Skeletal muscle tissue (tissue), 4 donors: ENCODE data around the gene SYTL1. TPM values are rescaled to one million over a fixed set of nuclear protein-coding genes. Genes with fewer than 3 reads are reported as not detected.

Experiments
- H3K27ac ChIP-seq: one replicate; pipeline ENCODE4 v1.7.0; 2013; ENCODE audit warnings: mild to moderate bottlenecking, low read depth, low read length, inconsistent platforms
- H3K27me3 ChIP-seq, 3 donors: one replicate each; pipeline ENCODE4 v1.7.0; 2013; ENCODE audit warnings: low read length in 3 of 3; ENCODE audit not compliant: control insufficient read depth in 3 of 3, insufficient read depth in 3 of 3
- H3K36me3 ChIP-seq, 3 donors: one replicate each; pipeline ENCODE4 v1.7.0; 2013; ENCODE audit warnings: low read length in 3 of 3; ENCODE audit not compliant: control insufficient read depth in 3 of 3, insufficient read depth in 3 of 3
- H3K4me1 ChIP-seq, 3 donors: one replicate each; pipeline ENCODE4 v1.7.0; 2013; ENCODE audit warnings: low read length in 3 of 3, mild to moderate bottlenecking in 3 of 3; ENCODE audit not compliant: control insufficient read depth in 3 of 3, insufficient read depth in 3 of 3
- H3K4me3 ChIP-seq, 3 donors: one replicate each; pipeline ENCODE4 v1.7.0; 2013; ENCODE audit warnings: low read length in 3 of 3
- H3K9ac ChIP-seq, 3 donors: one replicate each; pipeline ENCODE4 v1.7.0; 2013; ENCODE audit warnings: low read length in 3 of 3, mild to moderate bottlenecking in 3 of 3, moderate library complexity in 2 of 3, low read depth in 1 of 3
- H3K9me3 ChIP-seq, 3 donors: one replicate each; pipeline ENCODE4 v1.7.0; 2013; ENCODE audit warnings: low read length in 3 of 3; ENCODE audit not compliant: control insufficient read depth in 3 of 3
- total RNA-seq: library from RNA; depleted of rRNA; stranded (reverse); fragments of >200 nt; gene quantifications from one replicate; pipeline ENCODE4 v1.2.3, GENCODE V29; 2014
- donor health status: Osteomylitis.

Gene SYTL1
- total RNA-seq, 1 donor from 2014 or later: under 0.01 TPM

GRCh38 chr1:27368869-27369582, 27.2 kb downstream of the SYTL1 start:
- Histone ChIP-seq H3K4me3 (no peak overlapping the region), H3K9ac (peak overlapping the region in 1 of 3 donors; percentile 25), H3K4me1 (peaks cover 23 to 26% (median 25%) of the 10 kb centered on the region in 3 donors), H3K27me3 (no peaks in the 10 kb centered on the region), H3K36me3 (peaks cover 0 to 4% (median 2%) of the 10 kb centered on the region in 3 donors), H3K9me3 (no peaks in the 10 kb centered on the region), H3K27ac (no peak overlapping the region)

- H3K9me3 ChIP-seq: no peaks in the 10 kb centered on the region
- H3K9ac ChIP-seq: no peak overlapping the region
- no peak overlapping the region for H3K27ac ChIP-seq
- no peaks in the 10 kb centered on the region for H3K27me3 ChIP-seq
- no peak overlapping the region for H3K4me3 ChIP-seq
- no peaks in the 10 kb centered on the region for H3K36me3 ChIP-seq
- peaks cover 5 to 14% (median 7%) of the 10 kb centered on the region in 3 donors for H3K4me1 ChIP-seq
Measured at GRCh38 chr1:27372022-27372807, 30.4 kb downstream of the SYTL1 start.

DNA sequence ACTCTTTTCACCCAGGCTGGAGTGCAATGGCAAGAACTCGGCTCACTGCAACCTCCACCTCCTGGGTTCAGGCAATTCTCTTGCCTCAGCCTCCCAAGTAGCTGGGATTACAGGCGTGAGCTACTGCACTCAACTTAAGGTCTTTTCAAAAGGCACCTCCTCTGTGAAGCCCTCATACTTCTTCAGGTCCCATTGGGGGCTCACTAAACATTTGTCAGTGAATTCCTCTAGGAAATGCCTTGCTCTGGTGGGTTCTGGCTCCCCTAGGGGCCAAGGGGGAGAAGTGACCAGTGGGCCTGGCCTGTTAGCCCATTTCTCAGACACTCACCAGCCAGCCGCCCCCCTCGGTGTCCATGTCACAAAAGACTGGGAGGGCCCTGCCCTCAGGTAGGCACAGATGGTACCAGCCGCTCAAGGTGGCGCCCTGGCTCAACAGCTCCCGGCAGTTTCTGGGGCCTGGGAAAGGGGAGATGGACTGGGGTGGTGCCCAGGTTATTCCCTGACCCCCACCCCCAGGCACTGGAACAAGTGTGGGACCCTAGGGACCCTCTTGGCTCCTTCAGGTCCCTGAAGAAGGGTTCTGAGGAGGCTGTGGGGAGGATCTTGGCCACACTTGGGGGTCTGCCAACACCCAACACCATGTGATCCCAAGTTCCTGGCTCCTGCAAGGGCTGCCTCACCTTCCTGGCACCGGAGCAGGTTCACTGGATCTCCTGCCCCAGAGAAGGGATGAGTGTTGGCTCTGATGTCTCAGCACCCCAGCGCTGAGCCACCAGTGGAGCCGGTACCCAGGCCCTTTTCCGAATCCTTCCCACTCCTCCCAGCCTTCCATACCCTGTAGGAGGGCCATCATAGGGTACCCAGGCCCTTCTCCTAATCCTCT, 31.2 kb downstream of the SYTL1 start:
- H3K27ac ChIP-seq: no peak overlapping the region
- no peak overlapping the region for H3K9ac ChIP-seq
- no peaks in the 10 kb centered on the region for H3K9me3 ChIP-seq
- no peaks in the 10 kb centered on the region for H3K36me3 ChIP-seq
- H3K27me3 ChIP-seq: no peaks in the 10 kb centered on the region
- H3K4me3 ChIP-seq: no peak overlapping the region
- peaks cover 0 to 11% (median 0%) of the 10 kb centered on the region in 3 donors for H3K4me1 ChIP-seq

GRCh38 chr1:27374362-27375086, 32.7 kb downstream of the SYTL1 start, which contains the start of gene FCN3:
TSS of gene FCN3 (minus strand) at chr1:27374824. CDS start at chr1:27374818, 6 bp downstream.
- H3K27ac ChIP-seq: no peak within 1 kb of the TSS
- H3K9ac ChIP-seq: no peak within 1 kb of the TSS
- no peaks in the 10 kb centered on the region for H3K9me3 ChIP-seq
- H3K4me1 ChIP-seq: peaks cover 0 to 9% (median 0%) of the 10 kb centered on the region in 3 donors
- H3K27me3 ChIP-seq: no peaks in the 10 kb centered on the region
- no peaks in the 10 kb centered on the region for H3K36me3 ChIP-seq
- no peak within 1 kb of the TSS for H3K4me3 ChIP-seq

DNA sequence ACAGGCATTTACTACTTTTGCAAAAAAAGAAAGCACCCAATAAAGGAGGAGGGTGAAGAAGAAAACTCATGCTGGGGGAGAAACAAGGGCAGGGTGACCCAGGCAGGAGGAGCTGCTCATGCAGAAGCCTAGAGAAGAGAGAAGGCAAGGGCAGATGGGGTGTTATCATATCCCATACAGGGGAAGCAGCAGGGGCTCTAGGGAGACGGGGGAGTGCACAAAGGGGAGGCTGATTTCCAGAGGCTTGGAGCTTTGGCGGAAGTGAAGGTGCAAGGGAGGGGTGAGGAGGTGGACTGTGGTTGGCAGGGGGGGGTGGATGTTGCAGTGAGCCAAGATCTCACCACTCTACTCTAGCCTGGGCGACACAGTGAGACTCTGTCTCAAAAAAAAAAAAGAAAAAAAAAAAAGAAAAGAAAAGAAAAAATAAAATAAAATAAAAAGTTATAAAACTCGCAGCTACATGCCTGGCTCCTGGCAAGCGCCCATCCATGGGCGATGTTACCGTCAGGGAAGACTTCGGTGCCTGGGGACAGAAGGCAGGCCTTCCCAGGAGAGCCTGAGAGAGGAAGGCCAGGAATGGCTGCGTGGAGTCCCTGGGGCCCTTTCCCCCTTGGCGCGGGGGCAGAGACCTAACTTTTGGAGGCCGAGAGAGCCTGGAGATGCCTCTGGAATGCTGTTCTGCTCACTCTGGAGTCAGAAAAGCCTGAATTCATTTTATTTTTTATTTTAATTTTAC, 36.1 kb downstream of the SYTL1 start:
- Histone ChIP-seq H3K9ac (no peak overlapping the region), H3K27me3 (peaks cover 0 to 2% (median 0%) of the 10 kb centered on the region in 3 donors), H3K9me3 (no peaks in the 10 kb centered on the region), H3K4me1 (peaks cover 12 to 21% (median 13%) of the 10 kb centered on the region in 3 donors), H3K36me3 (no peaks in the 10 kb centered on the region), H3K27ac (no peak overlapping the region), H3K4me3 (no peak overlapping the region)

DNA sequence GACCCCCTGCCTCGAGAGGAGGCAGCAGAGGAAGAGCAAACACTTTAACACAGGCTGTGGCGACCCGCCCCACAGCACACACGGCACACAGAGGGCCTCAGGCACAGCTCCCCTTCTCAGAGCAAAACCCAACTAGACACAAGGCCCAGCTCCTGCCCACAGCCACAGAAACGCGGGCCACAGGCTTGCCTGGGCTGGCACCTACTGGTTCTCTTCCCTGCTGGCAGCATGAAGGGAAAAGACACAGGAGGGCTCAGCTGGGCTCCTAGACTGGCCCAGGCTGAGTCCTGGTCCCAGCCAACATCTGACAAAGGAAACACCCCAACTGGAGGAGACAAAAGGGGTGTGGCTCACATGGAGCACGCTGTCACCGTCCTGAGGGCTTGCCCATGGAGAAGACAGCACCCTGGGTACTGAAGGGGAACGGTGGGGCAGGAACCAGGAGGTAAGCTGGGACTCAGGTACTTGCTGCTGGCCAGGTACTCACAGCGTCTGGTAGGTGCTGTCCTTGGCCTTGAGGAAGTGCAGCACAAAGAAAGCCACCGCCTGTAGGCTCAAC, 37.8 kb downstream of the SYTL1 start:
- no peaks in the 10 kb centered on the region for H3K36me3 ChIP-seq
- H3K9ac ChIP-seq: peak overlapping the region in 1 of 3 donors; percentile 33
- H3K9me3 ChIP-seq: no peaks in the 10 kb centered on the region
- H3K4me1 ChIP-seq: peaks cover 12 to 20% (median 13%) of the 10 kb centered on the region in 3 donors
- H3K27ac ChIP-seq: no peak overlapping the region
- H3K27me3 ChIP-seq: peaks cover 0 to 4% (median 3%) of the 10 kb centered on the region in 3 donors
- H3K4me3 ChIP-seq: no peak overlapping the region

GRCh38 chr1:27380224-27380623, 38.4 kb downstream of the SYTL1 start:
- H3K9ac ChIP-seq: peak overlapping the region in 1 of 3 donors; percentile 33
- no peaks in the 10 kb centered on the region for H3K9me3 ChIP-seq
- H3K4me1 ChIP-seq: peaks cover 12 to 17% (median 13%) of the 10 kb centered on the region in 3 donors
- no peaks in the 10 kb centered on the region for H3K36me3 ChIP-seq
- H3K27ac ChIP-seq: no peak overlapping the region
- no peak overlapping the region for H3K4me3 ChIP-seq
- peaks cover 0 to 4% (median 3%) of the 10 kb centered on the region in 3 donors for H3K27me3 ChIP-seq

- H3K36me3 ChIP-seq: no peaks in the 10 kb centered on the region
- no peak overlapping the region for H3K4me3 ChIP-seq
- H3K9ac ChIP-seq: peak overlapping the region in 1 of 3 donors; percentile 19
- H3K27me3 ChIP-seq: peaks cover 0 to 4% (median 3%) of the 10 kb centered on the region in 3 donors
- no peaks in the 10 kb centered on the region for H3K9me3 ChIP-seq
- H3K27ac ChIP-seq: no peak overlapping the region
- H3K4me1 ChIP-seq: peaks cover 12 to 15% (median 13%) of the 10 kb centered on the region in 3 donors
Measured at GRCh38 chr1:27380766-27381733, 39.2 kb downstream of the SYTL1 start.
